ENCODE measurements around the gene PPP1CA.
"Not testable (repeated sequence)": the region's sequence is repeated elsewhere in the genome, so short reads cannot be mapped to it uniquely, and the experiment has no call there.

PPP1CA gene

GRCh38 chr11:67435727-67436458, 34.2 kb upstream of the PPP1CA start:
- in situ Hi-C loops (cut with HindIII; ENCODE audit: low pct_ligation_motif_present, low pct_unique_long_range_greater_than_20kb, low sequenced_read_pairs), result no loop called here
- DNase-seq, result no peak

GRCh38 chr11:67435031-67435726, 33.5 kb upstream of the PPP1CA start:
- no peak for DNase-seq
- in situ Hi-C loops (cut with HindIII; ENCODE audit: low pct_ligation_motif_present, low pct_unique_long_range_greater_than_20kb, low sequenced_read_pairs), result no loop called here

- DNase-seq, result no peak
- in situ Hi-C loops (cut with HindIII; ENCODE audit: low pct_ligation_motif_present, low pct_unique_long_range_greater_than_20kb, low sequenced_read_pairs), result no loop called here
Measured at GRCh38 chr11:67434395-67434881, 32.8 kb upstream of the PPP1CA start.

GRCh38 chr11:67433536-67434394, 32.1 kb upstream of the PPP1CA start:
- in situ Hi-C loops (cut with HindIII; ENCODE audit: low pct_ligation_motif_present, low pct_unique_long_range_greater_than_20kb, low sequenced_read_pairs), result no loop called here
- DNase-seq, result no peak

GRCh38 chr11:67432655-67433349, 31.1 kb upstream of the PPP1CA start:
- DNase-seq, result no peak
- in situ Hi-C loops (cut with HindIII; ENCODE audit: low pct_ligation_motif_present, low pct_unique_long_range_greater_than_20kb, low sequenced_read_pairs), result no loop called here

- DNase-seq, result no peak
- in situ Hi-C loops (cut with HindIII; ENCODE audit: low pct_ligation_motif_present, low pct_unique_long_range_greater_than_20kb, low sequenced_read_pairs), result no loop called here
Measured at GRCh38 chr11:67431346-67432249, 29.9 kb upstream of the PPP1CA start.

- DNase-seq, result no peak
- in situ Hi-C loops (cut with HindIII; ENCODE audit: low pct_ligation_motif_present, low pct_unique_long_range_greater_than_20kb, low sequenced_read_pairs), result no loop called here
Measured at GRCh38 chr11:67429722-67430121, 28.1 kb upstream of the PPP1CA start.

- DNase-seq, result no peak
- in situ Hi-C loops (cut with HindIII; ENCODE audit: low pct_ligation_motif_present, low pct_unique_long_range_greater_than_20kb, low sequenced_read_pairs), result no loop called here
Measured at GRCh38 chr11:67429038-67429668, 27.5 kb upstream of the PPP1CA start.

GRCh38 chr11:67428052-67429001, 26.7 kb upstream of the PPP1CA start, which contains the start of gene RPS6KB2:
RPS6KB2 (plus strand) TSS chr11:67428494; CDS start chr11:67428546, 52 bp downstream.
- peak; percentile 95 for DNase-seq
- in situ Hi-C loops (cut with HindIII; ENCODE audit: low pct_ligation_motif_present, low pct_unique_long_range_greater_than_20kb, low sequenced_read_pairs), result no loop called here

GRCh38 chr11:67427364-67427859, 25.8 kb upstream of the PPP1CA start:
- DNase-seq; in situ Hi-C loops (cut with HindIII; ENCODE audit: low pct_ligation_motif_present, low pct_unique_long_range_greater_than_20kb, low sequenced_read_pairs): not testable (repeated sequence)

- in situ Hi-C loops (cut with HindIII; ENCODE audit: low pct_ligation_motif_present, low pct_unique_long_range_greater_than_20kb, low sequenced_read_pairs), result no loop called here
- DNase-seq, result no peak
Measured at GRCh38 chr11:67423891-67424613, 22.4 kb upstream of the PPP1CA start.

- DNase-seq, result no peak
- in situ Hi-C loops (cut with HindIII; ENCODE audit: low pct_ligation_motif_present, low pct_unique_long_range_greater_than_20kb, low sequenced_read_pairs), result no loop called here
Measured at GRCh38 chr11:67423466-67423865, 21.8 kb upstream of the PPP1CA start.

GRCh38 chr11:67422891-67423290, 21.2 kb upstream of the PPP1CA start:
- in situ Hi-C loops (cut with HindIII; ENCODE audit: low pct_ligation_motif_present, low pct_unique_long_range_greater_than_20kb, low sequenced_read_pairs), result no loop called here

GRCh38 chr11:67421430-67422031, 19.9 kb upstream of the PPP1CA start:
- in situ Hi-C loops (cut with HindIII; ENCODE audit: low pct_ligation_motif_present, low pct_unique_long_range_greater_than_20kb, low sequenced_read_pairs), result no loop called here

More at GRCh38 chr11:67422891-67423290, 21.2 kb upstream of the PPP1CA start:
- no peak for DNase-seq

More at GRCh38 chr11:67421430-67422031, 19.9 kb upstream of the PPP1CA start:
- DNase-seq, result no peak
